8988T (cell line): Measurements from ENCODE around the gene FANCI.
"Not testable (repeated sequence)": the region's sequence is repeated elsewhere in the genome, so short reads cannot be mapped to it uniquely, and the experiment has no call there.

Experiments used
- DNase-seq: peaks from one replicate; pipeline ENCODE4 v3.0.0; 2011

The FANCI gene

DNA sequence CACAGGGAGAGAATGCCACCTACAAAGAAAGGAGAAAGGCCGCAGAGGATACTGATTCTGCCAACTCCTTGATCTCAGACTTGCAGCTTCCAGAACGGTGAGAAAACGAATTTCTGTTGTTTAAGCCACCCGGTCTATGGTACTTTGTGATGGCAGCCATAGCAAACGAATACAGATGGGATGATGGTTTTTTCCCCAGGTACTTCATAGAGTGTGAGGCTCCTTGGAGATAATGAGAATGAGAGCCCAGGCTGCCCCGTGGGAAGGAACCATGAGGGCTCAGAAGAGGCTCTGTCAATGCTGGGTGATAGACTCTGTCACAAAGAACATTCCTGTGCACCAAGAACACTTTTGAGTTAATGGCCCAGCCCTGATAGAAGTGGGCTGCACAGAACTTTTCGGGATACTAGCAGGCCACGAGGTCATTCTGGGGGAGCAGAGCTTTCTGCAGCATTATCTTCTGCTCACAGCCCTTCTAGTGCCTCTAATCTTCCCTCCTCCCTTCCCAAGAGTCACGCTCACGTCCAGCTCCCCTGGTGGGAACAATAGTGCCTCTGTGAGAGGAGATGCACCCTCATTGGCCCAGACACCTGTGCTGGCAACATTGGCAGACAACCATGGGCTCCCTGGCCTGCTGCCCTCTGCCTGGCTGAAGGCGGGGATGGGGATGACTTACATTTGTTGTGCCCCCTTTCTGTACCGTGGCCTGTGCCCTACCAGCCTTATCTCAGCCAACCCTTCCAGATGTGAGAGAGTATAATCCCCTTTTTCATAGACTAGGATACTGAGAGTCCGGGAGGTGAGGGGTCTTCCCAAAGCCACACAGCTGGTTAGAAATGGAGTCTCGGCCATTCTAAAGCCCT is 17.2 kb upstream of the FANCI start:
- no peak for DNase-seq

DNA sequence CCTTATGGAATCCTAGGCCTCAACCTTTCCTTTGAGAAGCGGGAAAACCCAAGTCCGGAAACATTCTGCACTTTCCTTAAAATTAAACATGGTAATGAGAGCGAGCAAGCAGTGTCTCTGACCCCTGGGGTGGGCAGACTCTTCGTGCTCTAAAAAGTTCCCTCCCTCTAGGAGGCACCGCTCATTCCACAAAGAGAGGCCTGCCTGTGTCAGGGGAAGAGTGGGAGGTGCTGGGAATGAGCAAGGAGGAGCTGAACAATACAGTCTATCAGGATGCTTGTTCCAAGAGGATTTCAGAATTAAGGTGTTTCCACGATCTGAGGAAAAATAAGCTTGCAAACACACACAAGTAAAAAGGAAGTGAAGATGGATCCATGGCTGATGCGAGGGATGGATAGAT is 16.4 kb upstream of the FANCI start:
- no peak for DNase-seq

DNA sequence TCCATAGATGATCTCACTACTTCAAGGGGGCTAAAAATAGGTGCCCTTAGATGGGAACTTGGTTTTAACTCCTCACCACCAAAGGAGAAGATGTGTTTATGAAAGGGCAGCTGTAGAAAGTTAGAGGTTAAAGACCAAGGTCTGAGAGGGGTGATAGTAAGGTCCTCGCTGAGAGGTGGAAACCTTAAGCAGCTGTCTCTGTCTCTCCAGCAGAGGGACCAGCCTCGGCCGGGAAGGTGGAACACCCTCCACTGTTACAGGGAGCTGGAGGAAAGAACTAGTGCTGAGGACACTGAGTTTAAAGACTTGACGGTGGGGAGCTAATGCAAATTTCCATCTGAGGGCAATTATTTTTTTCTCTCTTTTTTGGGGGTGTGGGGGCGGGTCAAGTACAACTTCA is 13.5 kb upstream of the FANCI start:
- DNase-seq = no peak

DNA sequence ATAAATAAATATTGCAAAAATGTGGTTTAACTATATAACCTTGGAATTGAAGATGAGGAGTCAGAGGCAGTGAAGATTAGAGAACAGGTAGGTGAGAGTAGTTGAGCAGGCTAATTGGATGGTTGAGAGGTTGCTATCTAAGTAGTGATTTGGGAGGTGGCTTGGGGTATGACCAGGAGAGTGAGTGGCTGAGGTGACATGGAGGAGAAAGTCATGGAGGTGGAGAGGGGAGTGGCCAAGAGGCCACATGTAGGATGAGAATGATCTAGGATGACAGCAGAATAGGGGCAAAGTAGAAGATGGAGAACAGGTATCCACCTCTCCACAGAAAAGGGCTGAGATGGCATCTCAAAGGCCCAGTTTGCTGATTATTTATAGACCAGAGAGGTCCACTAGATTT is 11.9 kb upstream of the FANCI start:
- no peak for DNase-seq

DNA sequence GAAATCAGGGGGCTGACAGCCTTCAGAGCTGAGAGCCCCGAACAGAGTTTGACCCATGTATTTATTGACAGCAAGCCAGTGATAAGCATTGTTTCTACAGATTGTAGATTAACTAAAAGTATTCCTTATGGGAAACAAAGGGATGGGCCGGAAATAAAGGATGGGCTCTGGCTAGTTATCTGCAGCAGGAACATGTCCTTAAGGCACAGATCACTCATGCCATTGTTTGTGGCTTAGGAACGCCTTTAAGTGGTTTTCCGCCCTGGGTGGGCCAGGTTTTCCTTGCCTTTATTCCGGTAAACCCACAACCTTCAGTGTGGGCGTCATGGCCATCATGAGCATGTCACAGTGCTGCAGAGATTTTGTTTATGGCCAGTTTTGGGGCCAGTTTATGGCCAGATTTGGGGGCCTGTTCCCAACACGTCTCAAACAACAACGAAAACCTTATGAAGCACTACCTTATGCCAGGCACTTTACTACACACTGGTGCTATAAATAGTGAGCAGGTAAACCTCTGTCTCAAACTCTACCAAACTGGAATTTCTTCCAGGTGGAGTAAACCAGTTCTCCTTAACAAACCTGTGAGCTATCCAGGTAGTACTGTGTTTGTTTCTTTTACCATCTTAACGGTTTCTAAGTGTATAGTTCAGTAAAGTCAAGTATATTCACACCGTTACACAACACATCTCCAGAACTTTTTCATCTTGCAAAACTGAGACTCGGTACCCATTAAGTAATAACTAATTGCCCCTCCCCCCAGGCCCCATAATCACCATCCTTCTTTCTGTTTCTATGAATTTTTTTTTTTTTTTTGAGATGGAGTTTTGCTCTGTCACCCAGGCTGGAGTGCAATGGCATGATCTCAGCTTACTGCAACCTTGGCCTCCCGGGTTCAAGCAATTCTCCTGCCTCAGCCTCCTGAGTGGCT is 3.6 kb upstream of the FANCI start:
- not testable (repeated sequence) for DNase-seq

DNA sequence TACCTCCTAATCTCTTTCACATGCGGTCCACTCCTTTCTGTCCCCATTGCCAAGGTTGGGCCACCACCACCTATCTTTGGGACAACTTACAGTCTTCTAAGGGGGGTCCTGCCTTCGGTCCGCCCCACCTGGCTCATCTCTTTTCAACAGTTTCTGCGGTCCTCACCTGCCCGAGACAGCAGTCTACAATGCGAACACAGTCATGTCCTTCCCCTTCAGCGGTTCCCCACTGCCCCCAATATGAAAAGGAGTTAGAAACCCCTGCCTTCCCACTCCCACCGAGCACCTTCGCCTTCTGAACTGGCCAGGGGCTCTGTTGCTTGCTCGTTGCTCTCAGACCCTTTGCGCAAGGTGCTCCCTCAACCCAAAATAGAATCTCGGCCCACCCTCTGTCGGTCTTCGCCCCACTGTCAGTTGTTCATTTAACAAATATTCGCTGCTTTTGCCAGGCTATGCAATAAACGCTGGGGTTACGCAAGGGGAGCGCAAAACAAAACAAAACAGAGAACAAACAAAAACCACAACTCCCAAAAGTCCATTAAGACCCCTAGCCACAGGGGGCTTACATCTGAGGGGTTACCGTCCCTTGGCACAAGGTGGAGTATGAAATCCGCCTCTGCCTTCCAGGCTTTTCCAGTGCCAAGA is 611 bp upstream of the FANCI start:
- DNase-seq = no peak

DNA sequence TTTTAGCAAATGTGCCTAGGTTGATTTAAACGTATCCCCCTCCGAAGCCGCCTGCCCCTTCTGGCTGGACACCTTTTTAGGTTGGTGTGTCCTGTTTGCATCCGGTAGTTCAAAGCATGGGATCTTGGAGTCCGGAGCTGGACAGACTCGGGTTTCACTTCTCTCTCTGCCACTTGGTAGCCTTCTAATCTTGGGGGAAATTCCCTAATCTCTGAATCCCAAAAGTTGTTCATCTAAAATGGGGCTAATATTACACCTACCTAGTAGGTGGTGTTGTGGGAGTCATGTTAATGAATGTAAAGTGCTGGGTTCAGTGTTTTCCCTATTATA is 760 bp downstream of the FANCI start:
- DNase-seq = no peak

DNA sequence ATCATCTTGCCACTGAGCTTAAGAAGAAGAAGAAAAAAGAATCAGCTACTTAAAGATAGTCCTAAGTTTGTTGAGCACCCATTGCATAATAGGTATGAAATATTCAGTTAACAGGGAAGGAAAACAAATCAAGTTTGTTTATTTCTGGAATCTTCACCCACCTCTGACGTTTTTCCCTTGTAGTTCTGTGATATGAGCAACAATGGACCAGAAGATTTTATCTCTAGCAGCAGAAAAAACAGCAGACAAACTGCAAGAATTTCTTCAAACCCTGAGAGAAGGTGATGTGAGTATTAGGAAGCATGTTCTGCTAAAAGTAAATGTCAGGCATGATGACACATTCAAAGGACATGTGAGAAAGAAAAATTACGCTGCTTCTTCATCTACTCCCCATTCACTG is 3.7 kb downstream of the FANCI start:
- DNase-seq = no peak

DNA sequence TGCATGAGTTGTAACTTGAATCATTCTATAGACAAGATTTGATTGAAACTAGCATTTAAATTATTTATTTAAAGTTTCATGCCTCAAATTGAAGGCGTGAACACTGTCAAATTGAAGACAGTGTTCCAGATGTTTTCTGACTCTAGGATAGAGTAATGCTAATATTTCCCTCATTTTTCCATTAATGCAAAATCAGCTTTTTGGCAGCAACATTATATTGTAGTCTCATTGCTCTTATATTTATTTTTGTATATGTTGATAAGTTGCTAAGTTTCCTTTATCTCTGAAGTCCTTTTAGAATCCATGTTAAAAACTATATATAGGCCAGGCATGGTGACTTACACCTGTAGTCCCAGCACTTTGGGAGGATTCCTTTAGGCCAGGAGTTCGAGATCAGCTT is 4.8 kb downstream of the FANCI start:
- DNase-seq = no peak

DNA sequence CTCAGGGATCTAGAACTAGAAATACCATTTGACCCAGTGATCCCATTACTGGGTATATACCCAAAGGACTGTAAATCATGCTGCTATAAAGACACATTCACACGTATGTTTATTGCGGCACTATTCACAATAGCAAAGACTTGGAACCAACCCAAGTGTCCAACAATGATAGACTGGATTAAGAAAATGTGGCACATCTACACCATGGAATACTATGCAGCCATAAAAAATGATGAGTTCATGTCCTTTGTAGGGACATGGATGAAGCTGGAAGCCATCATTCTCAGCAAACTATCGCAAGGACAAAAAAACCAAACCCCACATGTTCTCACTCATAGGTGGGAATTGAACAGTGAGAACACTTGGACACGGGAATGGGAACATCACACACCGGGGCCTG is 6.4 kb downstream of the FANCI start:
- not testable (repeated sequence) for DNase-seq

DNA sequence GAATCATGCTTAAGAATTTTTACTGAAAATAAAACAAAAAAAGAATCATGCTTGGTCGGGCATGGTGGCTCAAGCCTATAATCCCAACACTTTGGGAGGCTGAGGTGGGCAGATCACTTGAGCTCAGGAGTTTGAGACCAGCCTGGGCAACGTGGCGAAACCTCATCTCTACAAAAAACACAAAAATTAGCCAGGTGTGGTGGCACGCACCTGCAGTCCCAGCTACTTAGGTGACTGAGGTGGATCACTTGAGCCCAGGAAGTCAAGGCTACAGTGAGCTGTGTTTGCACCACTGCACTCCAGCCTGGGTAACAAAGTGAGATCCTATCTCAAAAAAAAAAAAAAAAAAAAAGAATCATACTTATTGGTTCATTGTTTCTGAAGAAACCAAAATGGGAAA is 33.5 kb downstream of the FANCI start:
- not testable (repeated sequence) for DNase-seq

DNA sequence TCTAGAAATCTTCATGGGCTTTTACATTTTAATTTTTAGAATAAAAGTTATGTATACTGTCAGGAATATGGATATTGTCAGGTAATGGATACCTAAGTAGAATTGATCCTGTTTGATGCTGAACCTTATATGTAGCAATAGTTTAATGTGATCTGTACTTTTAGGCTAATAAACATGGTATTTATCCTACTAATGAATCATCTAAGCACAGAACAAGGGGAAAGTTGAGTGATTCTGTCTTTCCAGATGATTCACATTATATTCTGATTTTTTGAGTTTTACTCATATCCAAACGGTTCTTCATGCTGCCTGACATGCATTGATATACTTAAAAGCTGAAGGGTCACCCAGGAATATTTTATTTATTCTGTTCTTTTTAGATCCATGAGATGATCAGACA is 34.5 kb downstream of the FANCI start:
- DNase-seq = no peak

DNA sequence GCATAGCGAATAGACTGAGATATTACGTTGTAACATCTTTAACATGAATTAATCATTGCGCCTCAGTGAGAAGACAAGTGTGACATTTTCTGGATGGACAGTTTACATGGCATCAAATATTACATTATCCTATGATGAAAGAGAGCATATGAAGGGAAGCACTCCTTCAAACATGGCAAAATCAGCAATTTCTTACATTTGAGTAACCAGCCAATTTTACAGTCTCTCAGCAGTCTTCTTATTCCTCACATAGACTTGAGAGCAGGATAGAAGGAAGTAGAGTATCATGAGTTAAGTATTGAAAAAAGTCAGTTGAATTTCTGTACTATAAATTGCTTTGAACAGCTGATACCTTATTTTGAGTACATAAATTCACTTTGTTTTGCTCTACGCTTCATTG is 38.9 kb downstream of the FANCI start:
- DNase-seq = no peak

DNA sequence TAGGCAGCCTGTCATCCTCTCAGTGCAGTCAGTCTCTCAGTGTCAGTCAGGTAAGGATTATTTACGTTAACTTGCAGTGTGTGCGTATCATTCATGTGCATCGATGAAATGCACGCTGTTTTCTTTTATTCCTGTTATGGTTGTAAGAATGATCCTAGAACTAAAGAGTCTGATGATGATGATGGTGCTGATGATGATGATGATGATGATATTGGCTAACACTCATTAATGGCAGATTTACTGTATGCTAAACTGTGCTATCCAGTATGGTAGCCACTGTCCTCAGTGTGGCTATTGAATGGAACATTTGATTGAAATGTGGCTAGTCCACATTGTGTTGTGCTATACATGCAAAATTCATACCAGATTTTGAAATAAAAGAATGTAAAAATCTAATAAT is 39.4 kb downstream of the FANCI start:
- no peak for DNase-seq

DNA sequence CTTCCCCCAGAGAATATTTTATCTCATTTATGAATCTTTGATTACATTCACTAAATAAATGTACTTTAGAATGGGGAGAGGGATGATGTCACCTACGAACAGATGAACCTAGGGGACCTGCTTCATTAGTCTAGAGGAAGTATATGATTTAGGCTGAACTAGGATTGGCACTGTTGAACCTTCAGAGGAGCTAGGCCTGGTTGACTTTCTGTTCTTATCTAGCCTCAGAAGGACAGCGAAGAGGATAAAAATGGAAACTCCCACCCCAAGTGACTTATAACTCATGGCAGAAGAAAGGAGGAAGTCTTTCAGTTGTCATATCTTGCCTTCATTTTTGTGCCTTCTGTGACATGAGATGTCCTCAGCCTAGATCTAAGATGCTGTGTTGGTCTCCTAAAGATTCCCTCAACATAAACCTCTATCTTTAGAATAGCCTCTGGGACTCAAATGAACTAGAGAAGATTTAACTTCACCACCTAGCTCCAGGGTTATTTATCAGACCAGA is 48.2 kb downstream of the FANCI start:
- no peak for DNase-seq

DNA sequence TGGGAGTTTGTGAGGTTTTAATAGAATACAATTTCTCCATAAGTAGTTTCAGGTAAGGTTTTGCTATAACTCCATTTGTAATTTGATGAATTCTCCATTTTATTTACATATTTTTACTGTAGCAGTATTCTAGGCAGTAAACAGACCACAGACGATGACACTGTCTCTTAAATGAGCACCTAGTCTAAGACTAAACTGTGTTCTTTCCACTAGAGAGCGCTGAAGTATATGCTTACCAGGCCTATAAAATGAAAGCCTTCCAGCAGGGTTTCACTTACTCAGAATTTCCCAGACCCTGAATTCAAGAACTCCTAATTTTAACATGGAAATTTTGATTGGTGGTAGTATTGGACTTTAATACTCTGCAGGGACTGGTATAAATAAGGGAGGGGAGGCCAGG is 49.2 kb downstream of the FANCI start:
- no peak for DNase-seq

DNA sequence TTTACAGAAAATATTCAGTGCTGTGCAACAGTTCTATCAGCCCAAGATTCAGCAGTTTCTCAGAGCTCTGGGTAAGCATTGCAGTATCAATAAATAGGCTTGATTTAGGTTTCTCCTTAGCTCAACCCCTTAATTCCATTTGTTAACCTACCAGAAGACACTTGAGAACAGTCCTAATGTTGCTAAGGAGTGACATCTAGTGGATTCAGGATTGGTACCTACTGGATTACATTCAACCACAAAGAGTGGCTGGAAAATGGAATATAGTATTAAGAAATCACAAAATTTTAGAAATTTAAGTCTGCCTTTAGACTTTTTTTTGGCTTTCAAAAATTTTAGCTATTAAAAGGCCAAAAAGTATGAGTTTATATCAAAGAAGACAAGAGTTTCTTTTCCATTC is 56.1 kb downstream of the FANCI start:
- DNase-seq = no peak

DNA sequence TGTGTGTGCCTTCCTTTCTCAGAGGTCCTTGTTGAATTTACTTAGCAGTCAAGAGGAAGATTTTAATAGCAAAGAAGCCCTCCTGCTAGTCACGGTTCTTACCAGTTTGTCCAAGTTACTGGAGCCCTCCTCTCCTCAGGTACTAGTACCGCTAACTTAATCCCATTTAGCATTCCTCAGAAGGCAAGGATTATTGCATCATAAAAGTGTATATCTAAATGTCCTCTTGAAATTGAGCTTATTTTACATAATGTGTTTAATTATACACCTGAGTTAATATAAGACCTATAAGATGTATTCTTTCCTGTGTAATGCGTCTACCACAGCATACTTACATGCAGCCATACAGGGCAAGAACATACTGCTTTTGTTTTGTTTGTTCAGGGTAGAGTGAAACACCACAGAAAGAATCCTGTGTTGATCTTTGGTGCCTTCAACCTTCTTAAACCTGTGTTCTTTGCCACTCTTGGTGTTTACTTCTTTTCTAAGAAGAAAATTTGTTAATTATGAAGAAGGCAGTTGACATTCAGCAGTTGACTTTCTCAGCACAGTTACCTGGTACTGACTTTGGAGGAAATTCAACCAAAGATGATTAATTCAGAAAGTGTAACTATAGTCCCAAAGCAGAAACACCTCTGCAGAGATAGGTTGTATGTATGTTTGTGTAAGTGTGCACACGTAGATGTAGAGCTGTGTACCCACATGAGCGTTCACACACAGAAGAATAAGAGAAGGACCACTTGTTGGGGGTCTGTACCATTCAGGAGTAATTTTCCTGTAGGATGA is 57.7 kb downstream of the FANCI start:
- DNase-seq = no peak

DNA sequence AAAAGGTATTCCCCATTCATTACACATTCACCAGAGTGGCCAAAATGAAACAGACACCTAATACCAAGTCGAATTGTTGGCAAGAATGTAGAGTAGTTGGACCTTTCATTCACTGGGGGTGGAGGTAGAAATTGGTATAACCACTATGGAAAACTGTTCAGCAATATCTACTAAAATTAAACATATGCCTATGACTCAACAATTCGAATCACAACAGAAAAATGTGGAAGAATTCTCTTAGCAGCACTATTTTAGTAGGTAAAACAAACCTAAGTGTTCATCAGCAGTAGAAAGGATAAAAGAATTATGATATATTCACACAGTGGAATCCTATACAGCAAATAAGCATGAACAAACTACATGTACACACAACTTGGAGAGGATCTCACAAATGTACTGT is 60.2 kb downstream of the FANCI start:
- no peak for DNase-seq

DNA sequence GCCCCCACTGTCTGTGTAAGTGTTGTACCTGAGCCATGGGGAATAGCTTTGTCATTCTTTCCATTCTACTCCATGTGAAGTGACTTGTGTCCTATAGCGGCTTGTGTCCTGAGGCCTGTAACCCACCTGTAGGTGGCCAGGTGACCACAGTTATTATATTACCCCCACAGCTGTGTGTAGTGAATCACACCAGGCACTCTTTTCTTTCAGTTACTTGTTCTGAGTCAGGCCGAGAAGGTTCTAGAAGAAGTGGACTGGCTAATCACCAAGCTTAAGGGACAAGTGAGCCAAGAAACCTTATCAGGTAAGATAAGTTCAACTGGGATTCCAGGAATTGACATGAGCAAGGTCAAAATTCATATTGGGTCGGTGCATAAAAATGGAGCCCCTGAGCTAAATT is 61.6 kb downstream of the FANCI start:
- DNase-seq = no peak

DNA sequence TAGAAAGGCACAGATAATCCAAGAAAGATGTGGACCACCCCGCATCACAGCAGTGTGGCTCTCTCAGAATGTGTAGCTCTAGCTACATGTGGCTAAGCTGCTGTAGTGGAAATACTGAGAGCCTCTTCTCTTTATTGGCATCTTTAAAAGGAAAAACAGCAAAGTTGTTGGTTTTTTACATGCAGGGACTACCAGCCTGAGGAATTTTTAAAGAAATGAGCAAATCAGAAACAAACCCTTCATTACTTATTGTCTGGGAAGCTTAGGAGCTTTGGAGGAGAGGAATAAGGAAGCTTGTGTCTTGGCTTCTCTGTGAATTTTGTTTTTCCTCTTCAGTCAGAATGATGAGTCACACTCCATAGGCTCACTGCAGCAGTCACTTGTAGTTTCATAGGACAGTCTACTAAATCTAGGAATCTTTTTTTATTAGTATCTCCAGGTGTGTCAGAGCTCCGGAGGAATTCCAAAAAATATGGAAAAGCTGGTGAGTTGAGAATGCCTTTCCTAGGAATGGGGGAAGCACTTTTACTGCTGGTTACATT is 63.3 kb downstream of the FANCI start:
- no peak for DNase-seq

DNA sequence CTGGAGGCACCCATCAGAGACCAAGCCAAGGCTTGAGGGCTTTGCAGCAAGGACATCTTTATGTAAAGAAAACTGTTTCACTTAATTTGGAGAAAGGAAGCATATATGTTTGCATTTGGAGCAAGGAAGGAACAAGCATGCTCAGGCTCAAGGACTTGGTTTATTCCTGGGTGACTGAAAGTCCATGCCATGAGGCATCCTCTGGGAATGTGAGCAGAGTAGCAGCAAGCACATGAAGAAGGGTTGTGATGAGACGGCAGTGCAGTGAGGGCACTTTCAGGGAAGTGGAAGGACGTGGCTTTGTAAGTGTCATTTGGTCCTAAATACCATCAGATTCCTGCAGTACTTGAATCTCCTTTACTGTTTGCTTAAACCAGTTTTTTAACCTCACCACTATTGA is 64.0 kb downstream of the FANCI start:
- no peak for DNase-seq
